ENCODE results near the gene GFPT1. TPM values are rescaled to one million over a fixed set of nuclear protein-coding genes. Genes with fewer than 3 reads are reported as not detected.

GFPT1 gene
- total and polyA plus RNA-seq, 9 of the 15 experiments (the other 6 are each of a cell fraction or from before 2014, with no cell fraction given), result 6.6 to 38.3 (median 15.9) TPM

DNA sequence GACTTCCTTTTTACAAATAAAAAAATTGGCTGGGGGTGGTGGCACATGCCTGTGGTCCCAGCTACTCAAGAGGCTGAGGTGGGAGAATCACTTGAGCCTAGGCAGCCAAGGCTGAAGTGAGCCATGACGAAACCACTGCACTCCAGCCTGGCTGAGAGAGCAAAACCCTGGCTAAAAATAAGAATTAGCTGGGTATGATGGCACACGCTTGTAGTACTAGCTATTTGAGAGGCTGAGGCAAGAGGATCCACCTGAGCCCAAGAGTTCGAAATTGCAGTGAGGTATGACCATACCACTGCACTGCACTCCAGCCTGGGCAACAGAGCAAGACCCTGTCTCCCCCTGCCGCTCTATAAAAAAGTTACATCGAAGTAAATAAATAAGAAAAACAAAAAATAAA, 33.7 kb downstream of the GFPT1 start (continued):
- TF ChIP-seq, protein P1, sequence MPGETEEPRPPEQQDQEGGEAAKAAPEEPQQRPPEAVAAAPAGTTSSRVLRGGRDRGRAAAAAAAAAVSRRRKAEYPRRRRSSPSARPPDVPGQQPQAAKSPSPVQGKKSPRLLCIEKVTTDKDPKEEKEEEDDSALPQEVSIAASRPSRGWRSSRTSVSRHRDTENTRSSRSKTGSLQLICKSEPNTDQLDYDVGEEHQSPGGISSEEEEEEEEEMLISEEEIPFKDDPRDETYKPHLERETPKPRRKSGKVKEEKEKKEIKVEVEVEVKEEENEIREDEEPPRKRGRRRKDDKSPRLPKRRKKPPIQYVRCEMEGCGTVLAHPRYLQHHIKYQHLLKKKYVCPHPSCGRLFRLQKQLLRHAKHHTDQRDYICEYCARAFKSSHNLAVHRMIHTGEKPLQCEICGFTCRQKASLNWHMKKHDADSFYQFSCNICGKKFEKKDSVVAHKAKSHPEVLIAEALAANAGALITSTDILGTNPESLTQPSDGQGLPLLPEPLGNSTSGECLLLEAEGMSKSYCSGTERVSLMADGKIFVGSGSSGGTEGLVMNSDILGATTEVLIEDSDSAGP (CRISPR knock-in tag; IDR thresholded peaks at IDR 0.05), result no peak
- TF ChIP-seq NR2C1 (IDR thresholded peaks at IDR 0.05) (no peak), NR2C1 (tag; IDR thresholded peaks at IDR 0.05) (no peak)

DNA sequence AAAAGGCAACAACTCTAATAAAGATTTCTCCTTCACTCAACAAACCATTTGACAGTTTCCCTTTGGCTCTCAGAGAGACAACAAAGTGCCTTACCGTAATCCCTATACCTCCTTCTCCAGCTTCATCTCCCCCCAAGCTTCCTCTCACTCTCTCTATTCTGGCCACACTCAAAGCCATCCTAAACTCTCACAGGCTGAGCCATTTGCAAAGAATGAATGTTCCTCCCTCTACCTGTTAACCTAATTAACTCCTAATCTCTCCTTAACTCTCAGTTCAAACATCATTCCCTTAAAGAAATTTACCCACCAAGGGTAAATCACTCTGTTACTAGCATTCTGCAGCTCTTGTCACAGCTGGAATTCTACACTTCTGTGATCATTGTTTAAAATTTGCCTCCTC, 38.2 kb downstream of the GFPT1 start:
- in situ Hi-C loops (cut with MboI) (no loop called here), intact Hi-C loops (cut with micrococcal nuclease) (no loop called here)
- H3K79me2 ChIP-seq (ENCODE audit: control insufficient read depth, insufficient read depth, low read length), result no peaks in the 10 kb centered on the region; the same call in 2 of the 3 replicates
- no peaks in the 10 kb centered on the region for H3K9me3 ChIP-seq (replicated peaks; ENCODE audit: control insufficient read depth, insufficient read depth, low read depth, low read length)
- TF ChIP-seq POLR2B (IDR thresholded peaks at IDR 0.05; ENCODE audit: low read depth, partially characterized antibody) (peak; percentile 17), EGR1 (conservative IDR thresholded peaks at IDR 0.05) (no peak)
- no peaks in the 10 kb centered on the region for H4K20me1 ChIP-seq (replicated peaks; ENCODE audit: control insufficient read depth, insufficient read depth, low read length)
- DNase-seq (ENCODE audit: extremely low read depth in 1 of 4, low spot score in 3 of 4) (no peak), FAIRE-seq (no peak), ATAC-seq (no peak)
- no peaks in the 10 kb centered on the region for H3K9me1 ChIP-seq (ENCODE audit: control insufficient read depth, insufficient read depth, low read length)
- H3K36me3 ChIP-seq (ENCODE audit: control insufficient read depth, insufficient read depth, low read length), result peaks cover 75% of the 10 kb centered on the region
- BruUV-seq (replicated peaks), result TSS peak; percentile 4
- no peaks in the 10 kb centered on the region for H3K4me1 ChIP-seq (replicated peaks in 1 of 2; ENCODE audit: control insufficient read depth in 2 of 2, insufficient read depth in 2 of 2, low read length in 2 of 2)
- no peak overlapping the region for H3K27ac ChIP-seq (ENCODE audit: extremely low read depth, low read depth, low read length)
- H3K4me2 ChIP-seq (ENCODE audit: insufficient read depth, low read length), result no peak overlapping the region
- WGBS (ENCODE audit: insufficient coverage, low coverage, missing lambda C conversion rate), result 88% methylated on average over 1 of the region's 1 CpG
- no peaks in the 10 kb centered on the region for H3K27me3 ChIP-seq (ENCODE audit: control insufficient read depth in 2 of 2, insufficient read depth in 2 of 2, low read length in 2 of 2)
- H3K4me3 ChIP-seq, result no peak overlapping the region
- ChIA-PET POLR2A (interaction anchor here (1.0 to 2.2 kb wide), 2 partner anchors 10 to 17 kb away, joined by 4 to 8 read pairs; no protein-coding TSS in a partner anchor), CTCF (ENCODE audit: low intra/inter-chr PET ratio) (no interaction called here)
- H2AFZ ChIP-seq (ENCODE audit: low read depth, low read length), result no peak overlapping the region
- no peak overlapping the region for H3K9ac ChIP-seq (ENCODE audit: insufficient read depth in 1 of 2, low read depth in 2 of 2, low read length in 2 of 2)
